Adrenal gland (tissue), 12 donors: ENCODE results near the gene MAP2K6. TPM values are rescaled to one million over a fixed set of nuclear protein-coding genes. Genes with fewer than 3 reads are reported as not detected.

Experiments
- DNase-seq, 7 donors: peaks; one replicate each; pipeline ENCODE4 v3.0.0-alpha.2; 2019 to 2020
- H3K27ac ChIP-seq, 5 donors: fragments of 200-600 bp; sonication (generic) in 4 of 5; 1 replicate in 3 of 5; 2 replicates in 2 of 5; pipeline versions ENCODE4 v1.5.1 to v1.8.0; 2016 to 2020; ENCODE audit warnings: mild to moderate bottlenecking in 1 of 5
- H3K27me3 ChIP-seq: fragments of 200-600 bp; 2 replicates; pipeline ENCODE4 v1.8.0; 2021
- H3K36me3 ChIP-seq, 2 donors: fragments of 200-600 bp; replicated peaks in 1 of 2; 1 replicate in 1 of 2; 2 replicates in 1 of 2; pipeline versions ENCODE4 v1.5.1 to v1.8.0; 2018 to 2022
- H3K4me1 ChIP-seq, 2 donors: fragments of 200-600 bp; replicated peaks in 1 of 2; 1 replicate in 1 of 2; 2 replicates in 1 of 2; pipeline versions ENCODE4 v1.5.1 to v1.8.0; 2018 to 2021
- H3K4me3 ChIP-seq, 4 donors: fragments of 200-600 bp; sonication (generic) in 3 of 4; one replicate each; pipeline ENCODE4 v1.5.1; 2016 to 2018
- H3K9me3 ChIP-seq, 3 donors: fragments of 200-600 bp; sonication (generic) in 1 of 3; replicated peaks in 1 of 3; 1 replicate in 2 of 3; 2 replicates in 1 of 3; pipeline versions ENCODE4 v1.5.1 to v1.8.0; 2016 to 2021
- CTCF ChIP-seq, 6 experiments: fragments of 450-650 bp in 4 of 6; fragments of 200-600 bp in 2 of 6; sonication (generic) in 1 of 6; IDR thresholded peaks; 1 replicate in 5 of 6; 2 replicates in 1 of 6; pipeline versions ENCODE4 v1.5.1 to v1.8.0; 2016 to 2021; ENCODE audit warnings: antibody characterized with exemption in 6 of 6, mild to moderate bottlenecking in 2 of 6, moderate library complexity in 1 of 6
- POLR2A ChIP-seq, 2 donors: fragments of 450-650 bp; IDR thresholded peaks; one replicate each; pipeline ENCODE4 v1.6.1; 2017; ENCODE audit warnings: antibody characterized with exemption in 2 of 2, mild to moderate bottlenecking in 2 of 2, moderate library complexity in 1 of 2
- WGBS, 4 donors: extraction: QIAGEN DNeasy Blood & Tissue Kit in 2 of 4; methylation state at CpG; one replicate each; pipeline versions ENCODE4 v1.1.5 to v1.1.7; 2013 to 2017; 5-methylcytosine and 5-hydroxymethylcytosine counted together
- intact Hi-C, 2 donors: fragments of 100-400 bp; cut with DNase I; formaldehyde crosslinking; loops; one replicate each; pipeline versions ENCODE4 v1.14.1 to v1.15.0; 2022 to 2023
- polyA plus RNA-seq, 3 donors: library from polyadenylated mRNA; stranded (reverse); fragments of 200-250 nt in 2 of 3; fragments of 350-450 nt in 1 of 3; fragmentation: Illumina TruSeq in 1 of 3; extraction: RNeasy Lipid Tissue Mini Kit (QIAGEN cat#74804) in 1 of 3; gene quantifications; one replicate each; pipeline ENCODE4 v1.2.3, GENCODE V29; 2013 to 2014
- total RNA-seq, 9 donors: library from RNA; depleted of rRNA in 4 of 9; stranded (reverse); fragments of >200 nt in 4 of 9; fragments of 120-200 nt in 1 of 9; fragmentation: NEBNext Ultra II Directional in 1 of 9; extraction: Animal tissue kit (Norgen Biotek cat#: 25700) in 1 of 9; gene quantifications; one replicate each; pipeline versions ENCODE4 v1.1.0 to v1.2.4, GENCODE V29; 2013 to 2023
- donor health status: healthy with polysubstance abuse.
- donor health status: Bipolar disorder and iron deficiency.
- donor health status: DM: yes; HTN: yes; CAD: no.
- donor health status: DM: no; HTN: no; CAD: no.
- donor health status: DM: no; HTN: no; CAD: no.
- donor health status: DM: yes; HTN: yes; CAD: no.

The MAP2K6 gene
- total and polyA plus RNA-seq, 12 donors: 0.53 to 7.0 (median 1.9) TPM

- intact Hi-C loops: no loop called here
- H3K27ac ChIP-seq: no peak overlapping the region
Observed at GRCh38 chr17:69511250-69511649, 96.8 kb downstream of the MAP2K6 start.

GRCh38 chr17:69512946-69513345, 98.4 kb downstream of the MAP2K6 start:
- intact Hi-C loops: no loop called here

More at GRCh38 chr17:69511250-69511649, 96.8 kb downstream of the MAP2K6 start:
- Histone ChIP-seq H3K4me3 (no peak overlapping the region), H3K27me3 (no peaks in the 10 kb centered on the region), H3K9me3 (peaks cover 0 to 4% (median 0%) of the 10 kb centered on the region in 3 donors), H3K36me3 (no peaks in the 10 kb centered on the region), H3K4me1 (no peaks in the 10 kb centered on the region)
- DNase-seq: no peak
- TF ChIP-seq CTCF (IDR thresholded peaks at IDR 0.05) (no peak), POLR2A (IDR thresholded peaks at IDR 0.05) (no peak)
- 67 to 76% (median 71%) methylated on average over 7 of the region's 7 CpGs for WGBS, 4 donors

GRCh38 chr17:69516225-69516624, 101.7 kb downstream of the MAP2K6 start:
- Histone ChIP-seq H3K9me3 (no peaks in the 10 kb centered on the region), H3K36me3 (no peaks in the 10 kb centered on the region), H3K27me3 (no peaks in the 10 kb centered on the region), H3K4me1 (no peaks in the 10 kb centered on the region), H3K27ac (no peak overlapping the region), H3K4me3 (no peak overlapping the region)
- TF ChIP-seq CTCF (IDR thresholded peaks at IDR 0.05) (no peak), POLR2A (IDR thresholded peaks at IDR 0.05) (no peak)
- intact Hi-C loops: no loop called here
- DNase-seq: no peak
- WGBS, 4 donors: 87 to 90% (median 88%) methylated on average over 2 of the region's 2 CpGs

More at GRCh38 chr17:69512946-69513345, 98.4 kb downstream of the MAP2K6 start:
- 83 to 93% (median 91%) methylated on average over 5 of the region's 5 CpGs for WGBS, 4 donors
- Histone ChIP-seq H3K4me3 (no peak overlapping the region), H3K36me3 (no peaks in the 10 kb centered on the region), H3K4me1 (no peaks in the 10 kb centered on the region), H3K27me3 (no peaks in the 10 kb centered on the region), H3K27ac (no peak overlapping the region), H3K9me3 (peaks cover 0 to 4% (median 0%) of the 10 kb centered on the region in 3 donors)
- TF ChIP-seq POLR2A (IDR thresholded peaks at IDR 0.05): no peak
- DNase-seq: no peak

- no peak overlapping the region for H3K4me3 ChIP-seq
- no peaks in the 10 kb centered on the region for H3K36me3 ChIP-seq
- H3K4me1 ChIP-seq: no peaks in the 10 kb centered on the region
- TF ChIP-seq CTCF (IDR thresholded peaks at IDR 0.05) (no peak), POLR2A (IDR thresholded peaks at IDR 0.05) (no peak)
- 81 to 85% (median 83%) methylated on average over 2 of the region's 2 CpGs for WGBS, 4 donors
- H3K27ac ChIP-seq: no peak overlapping the region
- no peaks in the 10 kb centered on the region for H3K9me3 ChIP-seq
- no peaks in the 10 kb centered on the region for H3K27me3 ChIP-seq
- intact Hi-C loops: no loop called here
- no peak for DNase-seq
Observed at GRCh38 chr17:69516911-69517310, 102.4 kb downstream of the MAP2K6 start.

GRCh38 chr17:69518951-69519350, 104.5 kb downstream of the MAP2K6 start:
- H3K4me1 ChIP-seq: no peaks in the 10 kb centered on the region
- H3K36me3 ChIP-seq: no peaks in the 10 kb centered on the region
- TF ChIP-seq CTCF (IDR thresholded peaks at IDR 0.05): no peak
- no peak for TF ChIP-seq POLR2A (IDR thresholded peaks at IDR 0.05)
- WGBS, 4 donors: 95 to 99% (median 96%) methylated on average over 5 of the region's 5 CpGs
- no peak for DNase-seq
- H3K9me3 ChIP-seq: no peaks in the 10 kb centered on the region
- H3K27me3 ChIP-seq: no peaks in the 10 kb centered on the region
- no peak overlapping the region for H3K4me3 ChIP-seq
- intact Hi-C loops: no loop called here
- H3K27ac ChIP-seq: no peak overlapping the region
